Mesendoderm (in vitro differentiated cells): ENCODE data around the gene POLN.

ENCODE experiments used
- DNase-seq: peaks from one replicate; pipeline ENCODE4 v3.0.0; 2013
- H2AK5ac ChIP-seq: 2 replicates; pipeline ENCODE4 v1.6.1; 2013; ENCODE audit warnings: low read length, inconsistent platforms
- H2BK120ac ChIP-seq: 2 replicates; pipeline ENCODE4 v1.6.1; 2013; ENCODE audit warnings: low read depth, mild to moderate bottlenecking, low read length, moderate library complexity, mixed read lengths
- H2BK15ac ChIP-seq: replicated peaks from 2 replicates; pipeline ENCODE4 v1.6.1; 2013; ENCODE audit warnings: low read depth, mild to moderate bottlenecking, moderate library complexity
- H2BK5ac ChIP-seq: 2 replicates; pipeline ENCODE4 v1.6.1; 2013; ENCODE audit warnings: low read length, inconsistent platforms
- H3K18ac ChIP-seq: 2 replicates; pipeline ENCODE4 v1.6.1; 2013; ENCODE audit warnings: mild to moderate bottlenecking, low read length, mixed read lengths
- H3K23ac ChIP-seq: one replicate; pipeline ENCODE4 v1.6.1; 2013; ENCODE audit warnings: low read length
- H3K27ac ChIP-seq: 2 replicates; pipeline ENCODE4 v1.5.1; 2013; ENCODE audit warnings: low read depth, mild to moderate bottlenecking, inconsistent platforms, low read length, moderate library complexity
- H3K27me3 ChIP-seq: 2 replicates; pipeline ENCODE4 v1.6.1; 2013; ENCODE audit warnings: low read length, control low read depth, mild to moderate bottlenecking, inconsistent platforms; ENCODE audit not compliant: insufficient read depth, poor library complexity
- H3K36me3 ChIP-seq: 2 replicates; pipeline ENCODE4 v1.6.1; 2013; ENCODE audit warnings: low read length, inconsistent platforms; ENCODE audit not compliant: control insufficient read depth, insufficient read depth
- H3K4ac ChIP-seq: one replicate; pipeline ENCODE4 v1.6.1; 2013; ENCODE audit warnings: low read depth, mild to moderate bottlenecking, low read length, moderate library complexity
- H3K4me1 ChIP-seq: 2 replicates; pipeline ENCODE4 v1.6.1; 2013; ENCODE audit warnings: low read depth, low read length, inconsistent platforms; ENCODE audit not compliant: control insufficient read depth
- H3K4me2 ChIP-seq: 2 replicates; pipeline ENCODE4 v1.6.1; 2013; ENCODE audit warnings: low read length
- H3K4me3 ChIP-seq: 2 replicates; pipeline ENCODE4 v1.5.1; 2013; ENCODE audit warnings: mild to moderate bottlenecking, low read length
- H3K56ac ChIP-seq: one replicate; pipeline ENCODE4 v1.6.1; 2013; ENCODE audit warnings: low read length
- H3K79me1 ChIP-seq: 2 replicates; pipeline ENCODE4 v1.6.1; 2013; ENCODE audit warnings: low read length, inconsistent platforms
- H3K79me2 ChIP-seq: 2 replicates; pipeline ENCODE4 v1.6.1; 2013; ENCODE audit warnings: mild to moderate bottlenecking, low read length; ENCODE audit not compliant: control insufficient read depth, insufficient read depth
- H3K9ac ChIP-seq: 2 replicates; pipeline ENCODE4 v1.6.1; 2013; ENCODE audit warnings: low read length, inconsistent platforms
- H4K5ac ChIP-seq: one replicate; pipeline ENCODE4 v1.6.1; 2013; ENCODE audit warnings: low read length
- H4K8ac ChIP-seq: one replicate; pipeline ENCODE4 v1.6.1; 2013; ENCODE audit warnings: low read depth, mild to moderate bottlenecking, control low read depth, low read length, moderate library complexity
- WGBS: extraction: QIAGEN DNeasy Blood & Tissue Kit; methylation state at CpG from one replicate; pipeline ENCODE4 v1.1.7; 2013; ENCODE audit warnings: low lambda C conversion rate, missing lambda C conversion rate; ENCODE audit not compliant: insufficient coverage; ENCODE audit errors: extremely low coverage; 5-methylcytosine and 5-hydroxymethylcytosine counted together

The POLN gene

GRCh38 chr4:2076908-2077536 is 164.9 kb downstream of the POLN start:
- Histone ChIP-seq H3K4me1 (no peaks in the 10 kb centered on the region), H2BK5ac (no peak overlapping the region), H3K9ac (no peak overlapping the region), H3K27ac (no peak overlapping the region), H3K79me2 (no peaks in the 10 kb centered on the region), H3K27me3 (no peaks in the 10 kb centered on the region), H2AK5ac (no peak overlapping the region), H3K4me2 (no peak overlapping the region), H3K56ac (no peak overlapping the region), H3K18ac (no peak overlapping the region), H3K4me3 (no peak overlapping the region), H4K5ac (no peak overlapping the region), H3K4ac (no peak overlapping the region), H3K79me1 (no peaks in the 10 kb centered on the region), H3K23ac (no peak overlapping the region), H2BK15ac (no peak overlapping the region), H3K36me3 (no peaks in the 10 kb centered on the region), H4K8ac (no peak overlapping the region), H2BK120ac (no peak overlapping the region)
- no CpG with 5 or more reads among the region's 9 CpGs for WGBS
- DNase-seq, result no peak

GRCh38 chr4:2075987-2076907 is 165.7 kb downstream of the POLN start:
- no peak overlapping the region for H4K8ac ChIP-seq
- no peaks in the 10 kb centered on the region for H3K27me3 ChIP-seq
- H3K79me2 ChIP-seq, result no peaks in the 10 kb centered on the region
- no peak overlapping the region for H4K5ac ChIP-seq
- H3K4ac ChIP-seq, result no peak overlapping the region
- H3K79me1 ChIP-seq, result no peaks in the 10 kb centered on the region
- no peak overlapping the region for H3K18ac ChIP-seq
- no peak overlapping the region for H3K4me3 ChIP-seq
- no peak overlapping the region for H3K27ac ChIP-seq
- WGBS, result no CpG with 5 or more reads among the region's 31 CpGs
- no peak for DNase-seq
- no peaks in the 10 kb centered on the region for H3K4me1 ChIP-seq
- no peak overlapping the region for H2BK5ac ChIP-seq
- H3K4me2 ChIP-seq, result no peak overlapping the region
- H3K23ac ChIP-seq, result no peak overlapping the region
- no peak overlapping the region for H3K9ac ChIP-seq
- H2BK120ac ChIP-seq, result no peak overlapping the region
- H2BK15ac ChIP-seq, result no peak overlapping the region
- no peaks in the 10 kb centered on the region for H3K36me3 ChIP-seq
- H3K56ac ChIP-seq, result no peak overlapping the region
- H2AK5ac ChIP-seq, result no peak overlapping the region

- H2BK120ac ChIP-seq, result no peak overlapping the region
These were observed 166.5 kb downstream of the POLN start for GRCh38 chr4:2075171-2075986.

GRCh38 chr4:2074588-2074987 is 167.3 kb downstream of the POLN start:
- no CpG with 5 or more reads among the region's 11 CpGs for WGBS
- H3K18ac ChIP-seq, result no peak overlapping the region
- H3K9ac ChIP-seq, result no peak overlapping the region
- no peak overlapping the region for H3K27ac ChIP-seq
- no peak overlapping the region for H3K4me2 ChIP-seq
- H3K4ac ChIP-seq, result no peak overlapping the region
- H4K5ac ChIP-seq, result no peak overlapping the region
- H2AK5ac ChIP-seq, result no peak overlapping the region
- H3K4me3 ChIP-seq, result no peak overlapping the region
- H4K8ac ChIP-seq, result no peak overlapping the region
- no peak overlapping the region for H2BK5ac ChIP-seq
- H3K56ac ChIP-seq, result no peak overlapping the region
- H3K4me1 ChIP-seq, result no peaks in the 10 kb centered on the region
- H3K27me3 ChIP-seq, result no peaks in the 10 kb centered on the region
- H3K23ac ChIP-seq, result no peak overlapping the region
- no peaks in the 10 kb centered on the region for H3K79me1 ChIP-seq
- no peak for DNase-seq
- no peak overlapping the region for H2BK15ac ChIP-seq
- no peak overlapping the region for H2BK120ac ChIP-seq
- no peaks in the 10 kb centered on the region for H3K79me2 ChIP-seq
- no peaks in the 10 kb centered on the region for H3K36me3 ChIP-seq

More at GRCh38 chr4:2075171-2075986, 166.5 kb downstream of the POLN start:
- Histone ChIP-seq H3K4ac (no peak overlapping the region), H3K36me3 (no peaks in the 10 kb centered on the region), H3K56ac (no peak overlapping the region), H3K23ac (no peak overlapping the region), H3K27ac (no peak overlapping the region), H3K27me3 (no peaks in the 10 kb centered on the region), H4K5ac (no peak overlapping the region), H3K4me2 (no peak overlapping the region), H3K18ac (no peak overlapping the region), H3K9ac (no peak overlapping the region), H3K79me1 (no peaks in the 10 kb centered on the region), H4K8ac (no peak overlapping the region), H2AK5ac (no peak overlapping the region), H2BK15ac (no peak overlapping the region), H3K4me1 (no peaks in the 10 kb centered on the region), H3K79me2 (no peaks in the 10 kb centered on the region), H2BK5ac (no peak overlapping the region), H3K4me3 (no peak overlapping the region)
- no peak for DNase-seq
- no CpG with 5 or more reads among the region's 12 CpGs for WGBS

- H3K79me2 ChIP-seq, result no peaks in the 10 kb centered on the region
- H2BK5ac ChIP-seq, result no peak overlapping the region
- no peaks in the 10 kb centered on the region for H3K36me3 ChIP-seq
- no peaks in the 10 kb centered on the region for H3K79me1 ChIP-seq
- H3K23ac ChIP-seq, result no peak overlapping the region
- no CpG with 5 or more reads among the region's 20 CpGs for WGBS
- no peak overlapping the region for H3K4me3 ChIP-seq
- H4K8ac ChIP-seq, result no peak overlapping the region
- no peak overlapping the region for H3K4ac ChIP-seq
- H3K4me1 ChIP-seq, result no peaks in the 10 kb centered on the region
- no peak overlapping the region for H3K27ac ChIP-seq
- H3K4me2 ChIP-seq, result no peak overlapping the region
- no peak overlapping the region for H3K18ac ChIP-seq
- H3K27me3 ChIP-seq, result no peaks in the 10 kb centered on the region
- H3K56ac ChIP-seq, result no peak overlapping the region
- no peak overlapping the region for H2BK15ac ChIP-seq
- H4K5ac ChIP-seq, result no peak overlapping the region
- DNase-seq, result no peak
- H2BK120ac ChIP-seq, result no peak overlapping the region
- no peak overlapping the region for H2AK5ac ChIP-seq
- no peak overlapping the region for H3K9ac ChIP-seq
These were observed 168.0 kb downstream of the POLN start for GRCh38 chr4:2073808-2074481.
